RKO (cell line): ENCODE data around the gene COL6A2.
"Not testable (repeated sequence)": the region's sequence is repeated elsewhere in the genome, so short reads cannot be mapped to it uniquely, and the experiment has no call there.

ENCODE experiments used
- DNase-seq: peaks from one replicate; pipeline ENCODE4 v3.0.0-alpha.2; 2016; ENCODE audit warnings: low spot score

The COL6A2 gene

DNA sequence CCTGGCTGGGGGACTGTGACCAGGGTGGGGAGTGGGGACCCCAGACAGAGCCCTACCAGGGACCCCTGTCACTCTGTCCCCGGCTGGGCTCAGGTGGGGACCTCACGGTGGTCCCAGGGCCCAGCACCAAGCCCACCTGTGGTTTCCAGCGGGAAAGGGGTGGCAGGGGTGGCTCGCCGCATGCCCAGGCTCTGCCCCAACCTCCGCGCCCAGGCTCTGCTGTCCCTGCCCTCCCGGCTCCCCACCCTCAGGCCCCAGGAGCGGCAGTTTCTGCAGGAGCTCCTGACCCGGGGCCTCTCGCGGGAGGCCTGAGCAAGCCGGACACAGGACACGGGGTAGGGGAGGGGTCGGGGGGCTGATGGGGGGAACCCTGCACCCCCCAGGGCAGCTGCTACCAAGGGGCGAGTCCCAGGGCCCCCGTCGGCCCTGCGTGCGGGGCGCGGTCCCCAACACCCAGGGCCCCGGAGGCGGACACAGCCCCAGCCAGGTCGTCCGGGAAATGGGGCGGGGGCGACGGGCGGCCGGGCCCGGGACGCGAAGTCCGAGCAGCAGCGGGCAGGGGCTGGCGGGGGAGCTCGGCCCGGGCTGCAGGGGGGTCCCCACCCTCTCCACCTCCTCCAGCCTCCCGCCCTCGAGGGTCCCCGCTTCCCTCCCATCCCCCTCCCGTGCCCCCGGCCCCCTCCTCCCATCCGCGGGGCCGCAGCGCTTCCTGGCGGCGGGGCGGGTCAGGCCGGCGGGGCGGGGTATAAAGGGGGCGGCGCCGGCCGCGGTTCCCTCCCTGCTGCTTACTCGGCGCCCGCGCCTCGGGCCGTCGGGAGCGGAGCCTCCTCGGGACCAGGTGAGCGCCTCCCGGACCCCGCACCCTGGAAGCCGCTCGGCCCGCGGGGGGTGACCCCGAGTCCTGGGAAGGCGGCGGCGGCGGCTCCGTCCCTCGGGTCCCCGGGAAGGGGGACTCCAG, at the start of gene COL6A2:
TSS of gene COL6A2 (plus strand) at position 777 of the 958 bp plus-strand sequence.
- no peak for DNase-seq

DNA sequence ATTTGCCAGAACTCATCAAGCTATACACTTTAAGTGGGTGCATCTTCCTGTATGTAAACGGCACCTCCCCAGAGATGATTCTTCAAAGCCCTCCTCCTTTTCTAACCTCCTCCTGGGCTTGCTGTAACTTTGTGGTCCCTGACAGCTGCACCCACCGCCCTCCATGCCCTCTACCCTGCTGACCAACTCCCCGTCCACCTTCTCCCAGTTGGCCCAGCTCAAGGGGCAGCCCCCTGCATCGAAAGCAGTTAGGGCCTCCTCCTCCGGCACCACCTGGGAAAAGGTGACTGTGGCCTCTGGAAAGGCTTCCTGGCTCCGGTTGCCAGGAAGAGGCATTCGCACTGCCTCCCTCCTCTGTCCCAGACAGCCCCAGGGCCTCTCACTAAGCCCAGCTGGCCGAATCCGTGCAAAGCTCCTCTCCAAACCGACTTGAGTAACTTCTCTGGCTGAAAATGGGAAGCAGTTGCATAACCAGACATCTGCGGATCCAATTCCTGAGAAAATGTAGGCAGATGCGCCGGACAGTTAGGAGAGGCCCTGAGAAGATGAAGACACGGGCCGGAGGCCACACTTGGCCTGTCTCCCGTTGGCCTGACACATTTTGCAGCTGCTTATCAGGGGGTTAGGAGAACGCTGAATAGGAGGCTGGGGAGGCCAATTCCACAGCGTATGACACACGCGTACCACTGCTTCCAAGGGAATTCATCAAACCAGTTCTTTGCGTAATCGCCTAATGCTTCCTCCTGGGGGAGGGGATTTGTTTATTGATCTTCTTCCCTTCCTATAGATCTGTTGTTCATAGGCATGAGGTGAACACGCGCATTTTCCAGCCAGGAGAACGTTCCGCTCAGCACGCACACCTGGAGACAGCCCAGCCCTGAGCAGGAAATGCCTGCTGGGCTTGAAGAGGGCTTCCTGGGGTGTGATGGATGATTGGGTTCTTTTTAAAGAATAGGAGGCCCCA, 48.7 kb upstream of the COL6A2 start:
- DNase-seq = no peak

DNA sequence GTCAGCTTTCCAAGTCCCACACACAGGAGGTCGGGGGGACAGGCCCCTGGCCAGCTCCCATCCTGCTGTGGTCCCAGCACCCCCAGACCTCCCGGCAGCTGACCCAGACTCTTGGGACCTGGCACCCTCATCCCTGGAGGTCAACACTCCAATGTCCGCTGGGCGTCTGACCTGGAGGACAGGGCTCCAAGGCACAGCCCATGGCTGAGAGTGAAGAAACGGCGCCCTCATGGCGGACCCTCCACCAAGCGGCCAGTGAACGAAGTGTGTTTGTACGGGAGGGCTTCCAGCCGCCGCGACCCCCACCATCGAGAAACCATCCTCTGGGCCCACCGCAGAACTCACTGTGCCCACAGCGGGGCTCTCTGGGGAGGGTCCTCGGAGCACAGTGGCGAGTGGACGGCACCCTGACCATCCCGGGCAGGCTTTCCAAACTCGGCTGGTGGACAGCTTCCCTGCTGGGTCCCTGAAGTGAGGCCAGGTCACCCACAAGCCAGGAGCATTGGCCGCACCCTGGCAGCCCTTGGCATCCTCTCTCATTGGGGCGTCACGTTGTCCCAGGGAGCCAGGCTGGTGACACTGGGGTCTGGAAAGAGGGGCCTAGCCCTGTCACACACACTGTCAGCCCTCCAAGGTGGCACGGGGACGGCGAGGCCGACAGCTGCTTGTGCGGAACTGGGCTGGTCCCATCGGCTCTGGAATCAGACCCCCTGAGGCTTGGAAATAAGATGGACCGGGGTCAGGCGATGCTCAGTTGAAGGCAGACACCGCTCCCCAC, 47.8 kb upstream of the COL6A2 start:
- DNase-seq = no peak

DNA sequence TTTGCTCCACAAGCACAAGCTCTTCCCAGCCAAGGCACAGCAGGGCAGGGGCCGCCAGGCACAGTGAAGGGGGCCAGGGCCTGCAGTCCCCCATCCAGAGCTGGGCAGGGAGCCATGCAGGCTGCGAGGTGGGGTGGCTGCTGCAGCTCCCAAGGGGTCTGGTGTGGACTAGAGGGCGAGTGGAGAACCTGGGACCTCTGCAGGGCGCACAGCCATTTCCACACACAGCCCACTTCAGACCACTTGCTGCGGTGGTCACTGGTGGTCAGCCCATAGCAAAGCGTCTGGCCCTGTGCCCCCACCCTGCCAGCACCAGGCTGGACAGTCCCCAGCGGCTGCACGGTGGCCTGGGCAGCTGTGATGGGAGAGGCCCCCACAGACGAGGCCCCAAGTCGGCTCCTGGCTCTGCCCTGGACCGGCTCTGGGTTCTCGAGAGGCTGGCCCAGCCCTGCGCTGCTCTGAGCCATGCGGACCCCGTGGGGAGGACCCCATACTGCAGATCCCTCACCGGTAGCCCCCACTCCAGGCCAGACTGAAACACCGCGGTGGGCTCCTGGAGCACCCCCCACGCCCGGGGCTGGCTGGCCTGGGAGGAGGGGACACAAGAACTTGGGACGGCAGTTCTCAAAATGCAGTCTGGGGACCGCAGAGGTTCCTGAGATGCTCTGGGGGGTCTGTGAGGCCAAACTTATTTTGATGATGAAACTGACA, 47.1 kb upstream of the COL6A2 start:
- no peak for DNase-seq

DNA sequence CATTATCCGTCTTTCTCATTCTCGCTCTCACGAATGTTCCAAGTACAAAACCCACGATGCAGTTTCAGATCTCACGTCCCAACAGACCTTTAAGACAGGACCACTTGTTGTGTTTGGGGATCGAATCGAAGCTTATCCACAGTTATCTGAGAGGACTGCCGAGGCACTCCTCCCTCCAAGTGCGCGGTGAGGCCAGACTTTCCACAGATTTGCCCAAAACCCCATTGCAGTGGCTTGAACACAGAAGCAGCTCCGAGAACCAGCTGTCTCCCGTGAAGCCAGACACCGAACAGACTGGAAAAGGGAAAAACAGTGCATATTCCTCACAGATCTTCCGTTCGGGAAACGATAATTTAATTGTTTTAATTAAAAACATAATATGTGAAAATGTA, 46.5 kb upstream of the COL6A2 start:
- no peak for DNase-seq

DNA sequence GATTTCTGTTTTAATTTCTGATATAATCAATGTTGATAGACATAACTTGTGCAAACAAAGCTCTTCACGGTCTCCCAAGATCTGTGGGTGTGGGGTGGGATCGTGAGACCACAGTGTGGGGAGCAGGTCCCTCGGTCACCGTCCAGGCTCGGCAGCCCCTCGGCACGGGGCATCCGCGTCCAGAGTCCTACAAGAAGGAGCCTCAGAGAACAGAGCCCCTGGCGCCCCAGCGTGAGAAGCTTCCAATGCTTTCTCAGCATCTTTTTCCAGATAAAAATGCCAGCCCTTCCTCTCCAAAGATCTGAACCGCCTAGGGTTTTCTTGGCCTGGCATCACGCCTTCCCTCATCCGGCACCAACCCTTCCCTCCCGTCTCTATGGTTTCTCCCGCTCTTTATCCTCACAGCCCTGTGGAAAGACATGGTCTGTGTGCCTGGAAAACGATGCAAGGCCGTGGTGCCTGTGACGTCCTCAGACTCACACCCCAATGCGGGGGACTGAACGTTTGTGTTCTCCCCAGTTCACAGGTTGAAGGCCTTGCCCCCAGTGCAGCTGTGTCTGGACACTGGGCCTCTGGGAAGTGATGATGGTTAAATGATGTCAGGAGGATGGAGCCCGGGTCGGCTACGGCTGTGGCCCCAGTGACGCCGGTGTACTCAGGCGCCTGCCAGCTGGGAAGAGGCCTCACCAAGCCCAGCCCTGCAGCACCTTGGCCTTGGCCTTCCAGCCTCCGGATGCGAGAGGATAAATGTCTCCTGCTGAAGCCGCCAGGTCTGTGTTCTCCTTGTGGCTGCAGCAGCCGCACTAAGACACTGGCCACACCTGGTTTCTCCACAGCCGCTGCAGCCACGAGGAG, 45.9 kb upstream of the COL6A2 start:
- DNase-seq = no peak

DNA sequence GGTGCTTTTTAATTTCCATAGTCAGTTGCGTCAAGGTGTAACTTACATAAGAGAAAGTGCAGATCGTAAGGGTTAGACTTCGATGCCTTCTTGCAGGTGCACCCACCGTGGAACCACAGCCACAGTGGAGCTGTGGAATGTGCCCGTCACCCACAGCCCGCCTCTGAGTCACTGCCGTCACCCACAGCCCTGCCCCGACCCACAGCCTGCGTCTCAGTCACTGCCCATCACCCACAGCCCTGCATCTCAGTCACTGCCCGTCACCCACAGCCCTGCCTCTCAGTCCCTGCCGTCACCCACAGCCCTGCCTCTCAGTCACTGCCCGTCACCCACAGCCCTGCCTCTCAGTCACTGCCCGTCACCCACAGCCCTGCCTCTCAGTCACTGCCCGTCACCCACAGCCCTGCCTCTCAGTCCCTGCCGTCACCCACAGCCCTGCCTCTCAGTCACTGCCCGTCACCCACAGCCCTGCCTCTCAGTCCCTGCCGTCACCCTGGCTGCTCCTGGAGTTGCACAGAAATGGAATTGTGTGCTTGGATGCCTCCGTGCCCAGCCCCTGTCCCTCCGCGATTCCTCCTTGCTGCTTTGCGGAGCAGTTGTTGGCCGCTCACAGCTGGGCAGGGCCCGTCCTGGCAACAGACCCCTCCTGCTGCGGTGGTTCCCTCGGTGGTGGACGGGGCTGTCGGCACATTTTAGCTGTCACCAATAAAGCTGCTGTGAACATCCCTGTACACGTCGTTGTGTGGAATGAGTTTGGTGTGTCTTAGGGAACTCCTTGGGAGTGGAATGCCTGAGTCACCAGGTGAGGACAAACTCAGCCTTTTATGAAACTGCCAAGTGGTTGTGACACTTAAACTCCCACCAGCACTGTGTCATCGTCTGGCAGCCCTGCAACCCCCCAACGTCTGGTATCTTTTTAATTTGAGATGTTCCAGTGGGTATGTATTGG, 44.9 kb upstream of the COL6A2 start:
- DNase-seq = no peak

DNA sequence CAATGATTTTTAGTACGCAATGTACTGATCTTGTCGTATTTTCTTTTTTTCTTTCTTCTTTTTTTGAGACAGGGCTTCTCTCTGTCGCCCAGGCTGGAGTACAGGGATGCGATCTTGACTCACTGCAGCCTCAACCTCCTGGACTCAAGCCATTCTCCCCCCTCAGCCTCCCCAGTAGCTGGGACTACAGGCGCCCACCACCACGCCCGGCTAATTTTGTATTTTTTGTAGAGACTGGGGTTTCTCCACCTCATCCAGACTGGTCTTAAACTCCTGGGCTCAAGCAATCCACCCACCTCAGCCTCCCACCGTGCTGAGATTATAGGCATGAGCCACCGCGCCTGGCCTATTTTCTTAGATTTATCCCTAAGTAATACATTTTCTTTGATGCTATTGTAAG, 43.9 kb upstream of the COL6A2 start:
- DNase-seq = no peak

DNA sequence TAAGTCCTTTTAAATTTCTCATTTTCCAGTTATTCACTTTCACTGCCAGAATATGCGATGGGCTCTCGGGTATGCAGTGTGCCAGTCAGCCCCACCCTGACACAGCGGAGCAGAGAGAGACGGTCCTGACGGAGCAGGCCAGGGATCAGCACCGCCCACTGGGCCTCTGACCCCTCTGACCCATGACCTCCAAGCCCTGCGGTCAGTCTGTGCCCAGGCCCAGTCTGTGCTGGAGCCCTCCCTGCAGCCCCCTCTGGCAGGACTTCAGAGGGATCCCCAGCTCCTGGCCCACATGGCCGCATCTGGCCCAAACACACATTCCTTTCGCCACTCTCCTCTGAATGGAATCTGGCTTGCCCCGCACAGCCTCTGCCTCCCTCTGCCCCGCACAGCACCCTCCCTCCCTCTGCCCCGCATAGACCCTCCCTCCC, 43.4 kb upstream of the COL6A2 start:
- no peak for DNase-seq

DNA sequence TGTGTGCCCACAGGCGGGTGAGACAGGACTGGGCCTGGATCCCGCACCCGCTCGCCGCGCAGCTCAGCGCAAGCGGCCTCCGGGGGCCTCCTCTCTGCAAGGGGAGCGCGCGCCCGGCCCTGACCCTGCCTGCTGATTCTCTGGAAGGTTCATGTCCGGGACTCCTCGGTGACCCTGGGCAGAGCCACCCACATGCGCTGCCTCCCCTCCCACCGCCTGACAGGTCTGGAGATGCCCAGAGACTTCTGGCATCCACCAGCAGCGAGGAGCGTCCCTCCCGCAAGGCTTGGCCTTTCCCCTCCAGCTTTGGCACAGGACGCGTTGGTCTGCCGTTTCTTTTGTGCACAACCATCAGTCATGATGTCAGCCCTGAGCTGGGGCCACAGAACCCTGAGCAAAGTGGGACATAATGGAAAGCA, 42.0 kb upstream of the COL6A2 start:
- DNase-seq = no peak

DNA sequence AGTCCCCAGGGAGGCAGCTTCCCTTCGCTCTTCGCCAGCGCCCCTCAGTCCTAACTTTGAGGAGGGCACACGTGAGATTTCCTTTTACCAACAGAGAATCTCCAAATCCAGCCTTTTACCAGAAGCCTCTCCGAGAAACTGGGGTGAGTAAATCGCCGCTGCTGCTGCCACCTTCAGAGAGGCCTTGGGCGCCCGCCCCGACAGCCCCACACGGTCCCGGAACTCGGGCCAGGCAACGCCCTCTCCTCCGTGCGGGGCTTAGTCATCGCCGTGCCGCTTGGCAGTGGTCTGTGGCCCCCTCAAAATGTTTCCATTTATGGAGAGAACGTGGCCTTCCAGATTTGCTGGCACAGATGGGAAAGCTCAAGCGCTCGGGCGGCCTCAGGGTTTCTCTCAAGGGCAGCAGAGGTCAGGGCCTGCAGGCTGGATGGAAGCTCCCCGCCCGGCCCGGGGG, 41.4 kb upstream of the COL6A2 start:
- DNase-seq = no peak

DNA sequence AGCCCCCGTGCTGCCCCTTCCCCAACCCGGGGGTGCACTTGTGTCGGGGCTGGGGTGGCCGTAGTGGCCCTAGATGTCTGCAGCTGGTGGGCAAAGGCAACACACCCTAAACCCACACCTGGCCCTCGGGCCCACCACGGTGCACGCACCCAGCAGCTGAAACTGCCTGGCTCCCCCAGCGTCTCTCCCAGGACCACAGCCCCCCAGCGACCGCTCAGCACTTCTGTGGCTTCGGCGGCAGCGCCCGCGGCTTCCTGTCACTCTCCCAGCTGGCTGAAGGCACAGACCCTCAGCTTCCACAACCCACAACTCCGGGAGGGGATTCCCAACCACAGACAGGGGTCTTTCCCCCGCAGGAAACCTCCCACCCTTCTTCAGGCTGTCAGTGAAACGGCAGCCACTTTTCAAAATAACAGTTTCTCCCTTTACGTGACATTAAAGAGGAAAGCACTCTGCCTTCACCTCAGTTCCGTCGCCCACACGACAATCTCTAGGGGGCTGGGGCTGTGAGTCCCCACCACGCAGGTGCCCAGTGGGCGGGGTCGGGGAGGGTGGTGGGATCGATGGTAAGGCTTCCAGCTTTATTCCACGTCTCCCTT, 40.7 kb upstream of the COL6A2 start:
- DNase-seq = no peak

DNA sequence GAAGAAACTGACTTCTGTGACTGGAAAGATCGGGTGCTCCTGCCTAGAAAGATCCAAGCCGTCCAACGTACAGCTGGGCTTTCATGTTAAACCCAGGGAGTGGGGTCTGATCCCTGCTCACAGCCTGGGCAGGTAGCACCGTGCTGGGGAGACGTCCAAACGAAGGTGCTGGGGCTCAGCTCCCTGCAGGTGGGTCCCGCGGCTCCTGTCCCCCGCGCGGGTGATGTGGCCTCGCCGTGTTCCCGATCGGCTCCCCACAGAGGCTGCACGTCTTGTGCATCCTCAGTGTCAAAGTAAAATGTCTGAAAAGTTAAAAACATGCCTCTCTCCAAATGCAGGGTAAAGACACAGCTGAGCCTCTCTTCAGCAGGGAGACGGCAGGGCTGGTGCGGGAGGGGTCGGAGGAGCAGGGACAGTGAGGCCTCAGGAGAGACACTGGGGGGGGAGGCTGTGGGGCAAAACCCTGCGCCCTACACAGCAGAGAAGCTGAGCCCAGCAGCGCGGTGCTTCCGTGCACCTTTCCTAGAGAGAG, 40.1 kb upstream of the COL6A2 start:
- DNase-seq = no peak

DNA sequence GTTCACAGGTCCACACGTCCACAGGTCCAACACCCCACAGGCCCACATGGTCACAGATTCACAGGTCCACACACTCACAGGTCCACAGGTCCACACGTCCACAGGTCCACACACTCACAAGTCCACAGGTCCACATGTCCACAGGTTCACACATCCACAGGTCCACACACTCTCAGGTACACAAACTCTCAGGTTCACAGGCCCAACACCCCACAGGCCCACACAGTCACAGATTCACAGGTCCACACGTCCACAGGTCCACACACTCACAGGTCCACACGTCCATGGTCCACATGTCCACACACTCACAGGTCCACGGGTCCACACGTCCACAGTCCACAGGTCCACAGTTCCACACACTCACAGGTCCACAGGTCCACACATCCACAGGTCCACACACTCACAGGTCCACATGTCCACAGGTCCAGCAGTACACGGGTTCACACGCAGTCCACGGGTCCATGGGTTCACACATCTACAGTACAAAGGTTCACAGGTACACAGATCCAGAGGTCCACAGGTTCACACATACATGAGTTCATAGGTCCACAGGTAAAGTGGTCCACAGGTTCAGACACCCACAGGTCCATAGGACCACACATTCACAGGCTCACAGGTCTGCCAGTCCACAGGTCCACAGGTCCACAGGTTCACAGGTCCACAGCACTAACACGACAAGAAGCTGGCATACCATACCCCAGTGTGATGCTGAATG, 39.3 kb upstream of the COL6A2 start:
- no peak for DNase-seq

DNA sequence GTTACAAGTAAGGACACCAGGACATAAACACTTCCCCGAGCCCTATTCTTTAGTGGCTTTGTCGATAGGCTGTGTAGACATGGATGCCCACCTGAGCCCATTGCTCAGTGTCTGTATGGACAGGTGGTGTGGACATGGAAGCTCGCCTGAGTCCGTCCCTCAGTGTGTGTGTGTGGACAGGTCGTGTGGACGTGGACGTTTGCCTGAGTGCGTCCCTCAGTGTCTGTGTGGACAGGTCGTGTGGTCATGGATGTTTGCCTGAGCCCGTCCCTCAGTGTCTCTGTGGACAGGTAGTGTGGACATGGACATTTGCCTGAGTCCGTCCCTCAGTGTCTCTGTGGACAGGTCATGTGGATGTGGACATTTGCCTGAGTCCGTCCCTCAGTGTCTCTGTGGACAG, 38.7 kb upstream of the COL6A2 start:
- no peak for DNase-seq

DNA sequence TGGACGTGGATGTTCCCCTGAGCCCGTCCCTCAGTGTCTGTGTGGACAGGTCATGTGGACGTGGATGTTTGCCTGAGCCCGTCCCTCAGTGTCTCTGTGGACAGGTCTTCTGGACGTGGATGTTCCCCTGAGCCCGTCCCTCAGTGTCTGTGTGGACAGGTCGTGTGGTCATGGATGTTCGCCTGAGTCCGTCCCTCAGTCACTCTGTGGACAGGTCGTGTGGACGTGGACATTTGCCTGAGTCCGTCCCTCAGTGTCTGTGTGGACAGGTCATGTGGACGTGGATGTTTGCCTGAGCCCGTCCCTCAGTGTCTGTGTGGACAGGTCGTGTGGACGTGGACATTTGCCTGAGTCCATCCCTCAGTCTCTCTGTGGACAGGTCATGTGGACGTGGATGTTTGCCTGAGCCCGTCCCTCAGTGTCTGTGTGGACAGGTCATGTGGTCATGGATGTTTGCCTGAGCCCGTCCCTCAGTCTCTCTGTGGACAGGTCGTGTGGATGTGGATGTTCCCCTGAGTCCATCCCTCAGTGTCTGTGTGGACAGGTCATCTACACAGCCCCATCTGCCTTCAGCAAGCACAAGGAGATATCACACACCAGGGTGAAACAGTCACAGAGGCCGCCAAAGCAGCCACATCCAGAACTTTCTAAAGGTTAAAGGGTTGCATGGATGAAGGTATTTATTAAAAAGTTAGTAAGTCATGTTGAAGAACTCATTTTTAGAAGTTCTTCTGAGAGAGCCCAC, 38.0 kb upstream of the COL6A2 start:
- not testable (repeated sequence) for DNase-seq

DNA sequence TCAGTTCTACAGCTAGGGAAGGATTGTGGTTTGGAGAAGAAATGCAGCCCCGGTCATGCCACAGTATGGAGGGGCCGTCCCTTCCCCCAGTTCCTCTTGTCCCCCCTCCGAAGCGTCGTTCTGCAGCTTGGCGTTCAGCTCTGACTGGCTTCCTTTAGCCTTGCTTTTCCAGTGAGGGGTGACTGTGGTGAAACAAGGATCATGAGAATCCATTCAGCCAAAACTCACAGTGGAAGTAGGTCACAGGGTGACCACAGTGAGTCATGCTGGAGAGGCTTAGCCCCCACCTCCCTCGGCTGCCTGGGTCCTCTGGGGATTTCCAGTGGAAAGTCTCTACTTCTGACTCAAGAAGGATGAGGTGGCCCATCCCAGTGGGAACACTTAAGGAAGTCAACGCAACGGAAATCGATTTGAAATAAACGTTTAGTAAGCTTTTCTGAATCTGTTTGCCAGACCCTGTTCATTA, 37.3 kb upstream of the COL6A2 start:
- DNase-seq = no peak
